ENCODE results near the gene SLK.

DNA sequence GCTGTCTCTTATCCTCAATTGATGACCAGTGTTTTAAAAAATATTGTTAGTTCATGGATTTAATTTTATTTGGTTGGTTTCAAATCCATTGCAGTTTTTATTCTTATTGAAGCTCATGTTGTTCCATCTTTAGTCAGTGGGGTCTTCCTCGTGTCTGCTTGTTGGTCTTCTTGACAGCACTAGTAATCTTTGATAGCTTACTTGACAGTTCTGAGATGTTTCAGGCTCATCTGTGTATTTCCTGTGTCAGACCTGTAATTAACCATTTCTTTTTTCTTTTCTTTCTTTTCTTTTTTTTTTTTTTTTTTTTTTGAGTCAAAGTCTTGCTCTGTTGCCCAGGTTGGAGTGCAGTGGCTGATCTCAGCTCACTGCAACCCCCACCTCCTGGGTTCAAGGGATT is 28.2 kb downstream of the SLK start:
- TF ChIP-seq, protein P1, sequence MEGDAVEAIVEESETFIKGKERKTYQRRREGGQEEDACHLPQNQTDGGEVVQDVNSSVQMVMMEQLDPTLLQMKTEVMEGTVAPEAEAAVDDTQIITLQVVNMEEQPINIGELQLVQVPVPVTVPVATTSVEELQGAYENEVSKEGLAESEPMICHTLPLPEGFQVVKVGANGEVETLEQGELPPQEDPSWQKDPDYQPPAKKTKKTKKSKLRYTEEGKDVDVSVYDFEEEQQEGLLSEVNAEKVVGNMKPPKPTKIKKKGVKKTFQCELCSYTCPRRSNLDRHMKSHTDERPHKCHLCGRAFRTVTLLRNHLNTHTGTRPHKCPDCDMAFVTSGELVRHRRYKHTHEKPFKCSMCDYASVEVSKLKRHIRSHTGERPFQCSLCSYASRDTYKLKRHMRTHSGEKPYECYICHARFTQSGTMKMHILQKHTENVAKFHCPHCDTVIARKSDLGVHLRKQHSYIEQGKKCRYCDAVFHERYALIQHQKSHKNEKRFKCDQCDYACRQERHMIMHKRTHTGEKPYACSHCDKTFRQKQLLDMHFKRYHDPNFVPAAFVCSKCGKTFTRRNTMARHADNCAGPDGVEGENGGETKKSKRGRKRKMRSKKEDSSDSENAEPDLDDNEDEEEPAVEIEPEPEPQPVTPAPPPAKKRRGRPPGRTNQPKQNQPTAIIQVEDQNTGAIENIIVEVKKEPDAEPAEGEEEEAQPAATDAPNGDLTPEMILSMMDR (conservative IDR thresholded peaks at IDR 0.05 in 1 of 2, IDR thresholded peaks at IDR 0.05 in 1 of 2; ENCODE audit: extremely low read depth in 1 of 2, insufficient read depth in 1 of 2, low read depth in 1 of 2, low read length in 2 of 2), result no peak
- TF ChIP-seq EZH2 (IDR thresholded peaks at IDR 0.05; ENCODE audit: borderline replicate concordance, low read length), result no peak
